Osteoblast (primary cell): ENCODE data around the gene FBLIM1. TPM values are rescaled to one million over a fixed set of nuclear protein-coding genes. Genes with fewer than 3 reads are reported as not detected.
"Not testable (repeated sequence)": the region's sequence is repeated elsewhere in the genome, so short reads cannot be mapped to it uniquely, and the experiment has no call there.

Experiments
- DNase-seq: peaks from one replicate; pipeline ENCODE4 v3.0.0; 2011; ENCODE audit warnings: low spot score, mixed read lengths; ENCODE audit not compliant: insufficient read length; ENCODE audit errors: missing footprints
- H2AFZ ChIP-seq: 2 replicates; pipeline ENCODE4 v1.6.0; 2011; ENCODE audit warnings: mild to moderate bottlenecking, low read length
- H3K27ac ChIP-seq: 2 replicates; pipeline ENCODE4 v1.5.1; 2011; ENCODE audit warnings: mild to moderate bottlenecking, low read depth, low read length, moderate library complexity
- H3K27me3 ChIP-seq: 2 replicates; pipeline ENCODE4 v1.6.0; 2012; ENCODE audit warnings: mild to moderate bottlenecking, control low read depth, inconsistent platforms, low read length, moderate library complexity; ENCODE audit not compliant: insufficient read depth
- H3K36me3 ChIP-seq: 2 replicates; pipeline ENCODE4 v1.5.1; 2011; ENCODE audit warnings: mild to moderate bottlenecking, low read length, control low read depth, moderate library complexity; ENCODE audit not compliant: insufficient read depth
- H3K4me1 ChIP-seq: 2 replicates; pipeline ENCODE4 v1.5.1; 2011; ENCODE audit warnings: mild to moderate bottlenecking, low read length, control low read depth, moderate library complexity; ENCODE audit not compliant: insufficient read depth
- H3K4me2 ChIP-seq: 2 replicates; pipeline ENCODE4 v1.6.0; 2011; ENCODE audit warnings: mild to moderate bottlenecking, low read length; ENCODE audit not compliant: insufficient read depth
- H3K4me3 ChIP-seq: fragments of 200-600 bp; sonication (generic); 3 replicates; pipeline ENCODE4 v1.5.1; 2012; ENCODE audit warnings: mild to moderate bottlenecking, low read length, inconsistent platforms; ENCODE audit not compliant: insufficient read depth
- H3K79me2 ChIP-seq: 2 replicates; pipeline ENCODE4 v1.6.0; 2012; ENCODE audit warnings: mild to moderate bottlenecking, low read length, control low read depth, inconsistent platforms; ENCODE audit not compliant: insufficient read depth
- H3K9me3 ChIP-seq: 2 replicates; pipeline ENCODE4 v1.5.1; 2011; ENCODE audit warnings: low read depth, low read length, control low read depth
- H4K20me1 ChIP-seq: 2 replicates; pipeline ENCODE4 v1.6.0; 2012; ENCODE audit warnings: mild to moderate bottlenecking, low read length, control low read depth; ENCODE audit not compliant: insufficient read depth
- total RNA-seq: library from RNA; depleted of rRNA; stranded (reverse); fragments of >200 nt; gene quantifications from 2 replicates; pipeline ENCODE4 v1.2.3, GENCODE V29; 2012
- TF ChIP-seq, protein P1 (sequence below): IDR thresholded peaks from 2 replicates; pipeline ENCODE4 v1.5.1; 2011; ENCODE audit warnings: mild to moderate bottlenecking, low read depth, low read length, moderate library complexity; ENCODE audit errors: extremely low read depth

FBLIM1 gene
- total RNA-seq, 1 donor = 121 TPM

DNA sequence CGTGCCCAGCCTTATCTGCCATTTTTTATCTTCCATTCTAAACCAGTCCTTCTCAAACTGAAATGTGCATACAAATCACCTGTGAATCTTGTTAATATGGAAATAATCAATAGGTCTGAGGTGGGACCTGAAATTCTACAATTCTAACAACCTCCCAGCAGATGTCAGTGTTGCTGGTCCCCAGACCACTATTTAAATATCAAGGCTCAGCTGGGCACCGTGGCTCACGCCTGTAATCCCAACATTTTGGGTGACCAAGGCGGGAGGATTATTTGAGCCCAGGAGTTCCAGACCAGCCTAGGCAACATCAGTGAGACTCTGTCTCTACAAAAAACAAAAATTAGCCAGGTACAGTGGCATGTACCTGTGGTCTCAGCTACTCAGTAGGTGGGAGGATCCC lies 44.8 kb downstream of the FBLIM1 start:
- Histone ChIP-seq H3K27me3 (no peaks in the 10 kb centered on the region), H3K4me1 (peaks cover 39% of the 10 kb centered on the region), H3K4me2 (no peak overlapping the region), H4K20me1 (no peaks in the 10 kb centered on the region), H3K4me3 (no peak overlapping the region), H3K36me3 (no peaks in the 10 kb centered on the region), H3K9me3 (no peaks in the 10 kb centered on the region), H3K79me2 (no peaks in the 10 kb centered on the region), H2AFZ (no peak overlapping the region), H3K27ac (no peak overlapping the region)
- TF ChIP-seq, protein P1, sequence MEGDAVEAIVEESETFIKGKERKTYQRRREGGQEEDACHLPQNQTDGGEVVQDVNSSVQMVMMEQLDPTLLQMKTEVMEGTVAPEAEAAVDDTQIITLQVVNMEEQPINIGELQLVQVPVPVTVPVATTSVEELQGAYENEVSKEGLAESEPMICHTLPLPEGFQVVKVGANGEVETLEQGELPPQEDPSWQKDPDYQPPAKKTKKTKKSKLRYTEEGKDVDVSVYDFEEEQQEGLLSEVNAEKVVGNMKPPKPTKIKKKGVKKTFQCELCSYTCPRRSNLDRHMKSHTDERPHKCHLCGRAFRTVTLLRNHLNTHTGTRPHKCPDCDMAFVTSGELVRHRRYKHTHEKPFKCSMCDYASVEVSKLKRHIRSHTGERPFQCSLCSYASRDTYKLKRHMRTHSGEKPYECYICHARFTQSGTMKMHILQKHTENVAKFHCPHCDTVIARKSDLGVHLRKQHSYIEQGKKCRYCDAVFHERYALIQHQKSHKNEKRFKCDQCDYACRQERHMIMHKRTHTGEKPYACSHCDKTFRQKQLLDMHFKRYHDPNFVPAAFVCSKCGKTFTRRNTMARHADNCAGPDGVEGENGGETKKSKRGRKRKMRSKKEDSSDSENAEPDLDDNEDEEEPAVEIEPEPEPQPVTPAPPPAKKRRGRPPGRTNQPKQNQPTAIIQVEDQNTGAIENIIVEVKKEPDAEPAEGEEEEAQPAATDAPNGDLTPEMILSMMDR = peak; percentile 52
- DNase-seq = no peak

DNA sequence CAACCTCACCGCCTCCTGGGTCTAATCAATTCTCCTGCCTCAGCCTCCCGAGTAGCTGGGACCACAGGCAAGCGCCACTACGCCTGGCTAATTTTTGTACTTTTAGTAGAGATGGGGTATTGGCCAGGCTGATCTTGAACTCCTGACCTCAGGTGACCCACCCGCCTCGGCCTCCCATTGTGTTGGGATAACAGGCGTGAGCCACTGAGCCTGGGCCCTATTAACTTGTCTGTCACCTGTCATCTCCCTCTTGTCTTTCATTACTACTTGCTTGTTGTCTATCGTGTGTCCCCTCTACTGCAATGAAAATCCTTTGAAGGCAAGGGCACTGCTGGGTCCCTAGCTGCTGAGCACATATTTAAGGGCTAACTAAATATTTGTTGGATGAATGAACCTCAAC lies 45.5 kb downstream of the FBLIM1 start:
- Histone ChIP-seq H3K4me2 (no peak overlapping the region), H3K27me3 (no peaks in the 10 kb centered on the region), H3K27ac (no peak overlapping the region), H4K20me1 (no peaks in the 10 kb centered on the region), H3K79me2 (no peaks in the 10 kb centered on the region), H3K4me1 (peaks cover 39% of the 10 kb centered on the region), H3K4me3 (no peak overlapping the region), H3K36me3 (no peaks in the 10 kb centered on the region), H2AFZ (no peak overlapping the region), H3K9me3 (no peaks in the 10 kb centered on the region)
- TF ChIP-seq, protein P1 = no peak
- no peak for DNase-seq

DNA sequence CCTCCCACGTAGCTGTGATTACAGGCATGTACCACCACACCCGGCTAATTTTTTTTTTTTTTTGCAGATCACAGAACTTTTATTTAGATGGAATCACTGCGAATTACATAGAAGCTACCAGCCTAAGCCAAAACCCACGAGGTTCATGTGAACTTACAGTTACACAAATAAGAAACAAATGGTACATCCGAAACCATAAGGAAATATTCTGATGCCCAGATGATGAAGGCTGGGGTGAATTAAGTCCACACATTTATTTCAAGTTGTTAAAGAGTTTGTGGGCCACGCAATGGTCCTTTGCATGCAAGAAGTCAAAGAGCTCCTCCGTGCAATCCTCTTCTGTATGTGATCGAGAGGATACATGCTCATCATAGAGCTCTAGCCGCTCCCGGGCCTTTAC lies 48.5 kb downstream of the FBLIM1 start:
- no peak overlapping the region for H3K4me3 ChIP-seq
- H3K4me1 ChIP-seq = peaks cover 11% of the 10 kb centered on the region
- H3K79me2 ChIP-seq = no peaks in the 10 kb centered on the region
- H3K27me3 ChIP-seq = no peaks in the 10 kb centered on the region
- no peaks in the 10 kb centered on the region for H3K9me3 ChIP-seq
- TF ChIP-seq, protein P1 = no peak
- DNase-seq = no peak
- no peak overlapping the region for H3K27ac ChIP-seq
- no peaks in the 10 kb centered on the region for H4K20me1 ChIP-seq
- H2AFZ ChIP-seq = no peak overlapping the region
- no peak overlapping the region for H3K4me2 ChIP-seq
- H3K36me3 ChIP-seq = no peaks in the 10 kb centered on the region

GRCh38 chr1:15807549-15807948 lies 49.0 kb downstream of the FBLIM1 start, which contains the start of gene UQCRHL:
Gene UQCRHL, minus strand, starts transcription at chr1:15807649. Its CDS starts 0 bp downstream, at chr1:15807649.
- H3K4me2 ChIP-seq, H3K4me3 ChIP-seq, H3K9me3 ChIP-seq, DNase-seq, H3K27me3 ChIP-seq, H3K36me3 ChIP-seq, H3K27ac ChIP-seq, H3K79me2 ChIP-seq, H2AFZ ChIP-seq, H3K4me1 ChIP-seq, H4K20me1 ChIP-seq: not testable (repeated sequence)

GRCh38 chr1:15808955-15809354 lies 50.4 kb downstream of the FBLIM1 start:
- Histone ChIP-seq H3K4me3 (no peak overlapping the region), H3K27me3 (no peaks in the 10 kb centered on the region), H2AFZ (no peak overlapping the region), H3K4me1 (no peaks in the 10 kb centered on the region), H3K27ac (no peak overlapping the region), H3K36me3 (no peaks in the 10 kb centered on the region), H4K20me1 (no peaks in the 10 kb centered on the region), H3K9me3 (no peaks in the 10 kb centered on the region), H3K79me2 (no peaks in the 10 kb centered on the region), H3K4me2 (no peak overlapping the region)
- TF ChIP-seq, protein P1 = no peak
- no peak for DNase-seq
